IPS-18c (cell line): ENCODE measurements around the gene MYO5C.

Experiments
- H3K4me3 ChIP-seq: 2 replicates; pipeline ENCODE4 v1.7.0; 2013; ENCODE audit warnings: low read depth, mild to moderate bottlenecking, low read length, moderate library complexity; ENCODE audit not compliant: insufficient read depth
- H3K9me3 ChIP-seq: one replicate; pipeline ENCODE4 v1.6.1; 2013; ENCODE audit warnings: mild to moderate bottlenecking, low read length, moderate library complexity; ENCODE audit not compliant: control insufficient read depth, insufficient read depth

The MYO5C gene

DNA sequence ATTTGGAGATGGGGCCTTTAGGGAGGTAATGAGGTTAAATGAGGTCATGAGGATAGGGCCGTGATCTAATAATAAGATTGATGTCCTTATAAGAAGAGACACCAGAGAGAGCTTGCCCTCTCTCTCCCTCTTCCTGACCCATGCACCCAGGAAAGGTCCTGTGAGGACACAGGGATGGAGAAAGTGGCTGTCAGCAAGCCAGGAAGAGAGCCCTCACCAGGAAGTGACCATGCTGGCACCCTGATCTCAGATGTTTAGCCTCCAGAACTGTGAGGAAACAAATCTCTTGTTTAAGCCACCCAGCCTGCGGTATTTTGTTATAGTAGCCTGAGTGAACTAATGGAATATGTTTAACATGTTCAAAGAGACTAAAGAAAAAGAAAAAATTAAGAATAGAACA, 89.2 kb downstream of the MYO5C start:
- Histone ChIP-seq H3K9me3 (no peaks in the 10 kb centered on the region), H3K4me3 (no peak overlapping the region)

GRCh38 chr15:52204657-52205056, 90.9 kb downstream of the MYO5C start:
- Histone ChIP-seq H3K4me3 (no peak overlapping the region), H3K9me3 (no peaks in the 10 kb centered on the region)

DNA sequence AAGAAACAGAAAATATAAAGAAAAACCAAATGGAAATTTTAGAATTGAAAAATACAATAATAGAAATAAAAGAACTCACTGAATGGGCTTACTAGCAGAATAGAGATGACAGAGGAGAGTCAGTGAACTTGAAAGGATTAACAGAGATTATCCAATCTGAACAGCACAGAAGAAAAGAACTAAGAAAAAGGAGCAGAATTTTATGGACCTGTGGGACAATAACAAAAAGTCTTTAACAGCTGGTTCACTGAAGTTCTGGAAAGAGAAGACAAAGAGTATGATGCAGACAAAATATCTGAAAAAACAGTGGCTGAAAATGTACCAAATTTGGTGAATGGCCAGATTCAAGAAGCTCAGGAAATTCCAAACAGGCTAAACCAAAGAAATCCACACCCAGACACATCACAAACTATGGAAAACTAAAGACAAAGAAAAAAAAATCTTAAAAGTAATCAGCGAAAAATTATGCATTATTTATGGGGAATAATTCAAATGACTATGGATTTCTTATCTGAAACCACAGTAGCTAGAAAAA, 94.7 kb downstream of the MYO5C start:
- H3K4me3 ChIP-seq, result no peak overlapping the region
- no peaks in the 10 kb centered on the region for H3K9me3 ChIP-seq

GRCh38 chr15:52199271-52199670, 96.3 kb downstream of the MYO5C start:
- no peaks in the 10 kb centered on the region for H3K9me3 ChIP-seq
- H3K4me3 ChIP-seq, result no peak overlapping the region

- H3K4me3 ChIP-seq, result no peak overlapping the region
- H3K9me3 ChIP-seq, result no peaks in the 10 kb centered on the region
These were observed 98.7 kb downstream of the MYO5C start for GRCh38 chr15:52196891-52197290.

- no peaks in the 10 kb centered on the region for H3K9me3 ChIP-seq
- H3K4me3 ChIP-seq, result no peak overlapping the region
These were observed 101.8 kb downstream of the MYO5C start for GRCh38 chr15:52193791-52194190.

GRCh38 chr15:52193321-52193720, 102.3 kb downstream of the MYO5C start:
- no peak overlapping the region for H3K4me3 ChIP-seq
- no peaks in the 10 kb centered on the region for H3K9me3 ChIP-seq

DNA sequence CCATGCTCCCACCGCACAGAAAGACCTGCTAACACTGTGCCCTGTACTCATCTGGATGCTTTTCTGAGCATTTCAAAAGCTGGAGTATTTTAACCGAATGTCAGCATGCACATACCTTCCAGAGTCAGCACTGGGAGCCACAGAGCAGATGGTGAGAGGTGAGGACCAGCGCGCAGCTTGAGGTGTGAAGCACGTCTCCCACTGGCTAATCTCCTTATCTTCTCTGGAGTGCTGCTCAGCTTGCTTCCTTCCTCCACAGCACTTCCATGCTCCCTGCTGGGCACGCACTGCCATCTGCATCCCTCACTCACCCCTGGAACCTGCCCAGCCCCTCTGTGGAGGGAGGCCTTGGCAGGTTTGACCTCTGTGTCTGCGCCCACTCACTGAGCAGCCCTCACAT, 104.4 kb downstream of the MYO5C start, which contains the start of gene GNB5:
GNB5 (minus strand) TSS at position 186 of the 400 bp plus-strand sequence. CDS start 6,716 bp downstream, outside the sequence.
- H3K9me3 ChIP-seq, result peaks cover 2% of the 10 kb centered on the region
- no peak within 1 kb of the TSS; the same call in 1 of the 2 replicates for H3K4me3 ChIP-seq

DNA sequence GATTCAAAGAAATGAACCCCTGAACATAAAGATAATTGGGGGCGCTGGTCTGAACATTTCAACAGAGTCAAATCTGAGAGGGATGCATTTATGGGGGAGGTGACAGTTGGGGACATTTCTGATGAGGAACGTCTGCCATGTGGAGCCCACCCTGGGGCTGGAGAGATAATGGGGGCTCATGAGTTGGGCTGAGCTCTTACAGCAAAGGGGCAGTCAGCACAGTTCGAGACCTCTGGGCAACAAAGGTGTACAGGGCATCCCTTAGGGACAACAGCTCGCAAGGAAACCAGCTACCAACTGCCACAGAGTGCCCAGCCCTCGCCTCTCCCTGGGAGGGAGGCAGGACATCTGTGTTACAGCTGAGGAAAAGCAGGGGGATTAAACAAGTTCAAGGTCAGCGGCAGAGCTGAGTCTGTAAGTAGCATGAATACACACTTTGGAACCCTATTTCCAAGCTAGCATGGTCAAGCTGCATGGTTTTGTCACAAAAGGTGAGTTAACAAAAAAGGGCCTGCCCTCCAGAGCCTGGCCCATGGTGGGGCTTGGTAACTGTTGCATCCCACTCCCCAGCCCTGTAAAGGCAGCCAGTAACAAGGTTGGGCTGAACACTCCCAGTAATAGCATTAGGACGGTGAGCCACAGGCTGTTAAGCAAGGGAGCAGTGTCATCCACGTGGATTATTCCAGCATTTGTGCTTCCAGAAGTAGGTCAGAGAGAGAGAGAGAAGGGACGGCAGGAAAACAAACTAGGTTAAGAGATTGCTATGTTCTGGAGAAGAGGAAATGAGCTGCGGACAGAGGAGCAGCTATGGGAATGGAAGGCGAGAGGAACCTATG, 108.7 kb downstream of the MYO5C start:
- no peak overlapping the region for H3K4me3 ChIP-seq
- H3K9me3 ChIP-seq, result peaks cover 2% of the 10 kb centered on the region

DNA sequence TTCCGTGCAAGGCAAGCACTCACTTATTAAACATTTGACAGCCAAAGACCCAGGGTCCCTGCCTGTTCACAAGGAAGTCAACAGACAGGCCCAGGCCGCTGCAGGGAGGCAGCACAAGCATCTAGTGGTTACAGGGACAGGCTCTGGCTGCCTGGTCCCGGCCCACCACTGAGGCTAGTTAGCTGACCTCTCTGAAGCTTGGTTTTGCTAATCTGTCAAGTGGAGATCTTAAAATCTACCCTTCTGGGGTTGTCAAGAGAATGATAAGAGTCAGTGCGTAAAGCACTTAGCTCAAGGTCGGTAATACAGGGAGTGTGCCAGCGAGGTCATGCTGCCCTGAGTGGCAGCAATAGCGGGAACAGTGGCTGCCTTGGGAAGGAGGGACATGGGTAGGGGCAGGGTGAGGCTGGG, 110.4 kb downstream of the MYO5C start:
- peaks cover 2% of the 10 kb centered on the region for H3K9me3 ChIP-seq
- H3K4me3 ChIP-seq, result no peak overlapping the region

DNA sequence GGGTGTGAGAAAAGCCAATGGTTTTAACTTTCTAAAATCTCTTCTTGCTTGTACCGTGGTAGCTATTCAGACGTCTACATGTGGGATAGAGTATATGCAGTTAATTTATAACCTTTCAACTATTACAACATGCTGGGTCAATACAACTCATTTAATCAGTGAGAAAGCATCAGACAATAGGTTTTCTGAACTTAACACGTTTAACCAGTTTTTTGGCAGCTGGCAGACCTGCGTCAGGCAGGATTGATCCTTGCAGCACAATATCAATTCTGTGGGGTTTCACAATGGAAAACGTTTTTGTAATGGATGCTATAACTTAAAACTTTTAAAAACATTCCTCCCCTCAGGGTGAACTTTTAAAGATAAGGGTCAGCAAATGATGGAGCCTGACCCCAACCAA, 110.9 kb downstream of the MYO5C start:
- Histone ChIP-seq H3K4me3 (no peak overlapping the region), H3K9me3 (peaks cover 2% of the 10 kb centered on the region)

DNA sequence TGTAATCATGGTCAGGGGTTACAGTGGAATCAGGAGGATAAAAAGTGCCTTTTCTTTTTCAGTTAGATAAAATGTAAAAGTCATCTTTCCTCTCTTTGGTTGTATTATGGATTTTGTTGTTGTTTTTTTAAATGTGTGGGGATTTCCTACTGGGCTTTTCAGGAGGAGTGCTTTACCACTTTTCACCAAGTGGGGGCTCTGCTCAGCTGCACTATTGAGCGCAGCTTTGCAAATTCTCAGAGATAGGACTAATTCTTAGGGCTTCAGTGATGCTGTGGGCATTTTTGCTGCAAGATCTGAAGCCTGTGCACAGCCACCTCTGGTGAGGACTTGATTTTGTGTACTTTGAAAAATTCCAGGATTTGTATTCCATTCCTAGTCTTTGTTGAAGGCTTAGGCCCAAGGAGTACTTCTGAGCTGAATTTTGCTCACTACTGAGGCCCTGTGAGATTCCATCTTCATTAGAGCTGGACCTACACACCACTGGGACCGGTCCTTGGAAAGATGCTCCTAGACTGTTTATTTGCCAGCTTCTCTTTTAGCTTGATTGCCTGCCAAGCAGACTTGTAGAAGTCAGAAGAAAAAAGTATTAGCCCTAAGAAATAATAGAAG, 111.9 kb downstream of the MYO5C start:
- H3K4me3 ChIP-seq, result no peak overlapping the region
- peaks cover 2% of the 10 kb centered on the region for H3K9me3 ChIP-seq

- H3K4me3 ChIP-seq, result no peak overlapping the region
- H3K9me3 ChIP-seq, result peaks cover 2% of the 10 kb centered on the region
These were observed 113.4 kb downstream of the MYO5C start for GRCh38 chr15:52181938-52182780.

DNA sequence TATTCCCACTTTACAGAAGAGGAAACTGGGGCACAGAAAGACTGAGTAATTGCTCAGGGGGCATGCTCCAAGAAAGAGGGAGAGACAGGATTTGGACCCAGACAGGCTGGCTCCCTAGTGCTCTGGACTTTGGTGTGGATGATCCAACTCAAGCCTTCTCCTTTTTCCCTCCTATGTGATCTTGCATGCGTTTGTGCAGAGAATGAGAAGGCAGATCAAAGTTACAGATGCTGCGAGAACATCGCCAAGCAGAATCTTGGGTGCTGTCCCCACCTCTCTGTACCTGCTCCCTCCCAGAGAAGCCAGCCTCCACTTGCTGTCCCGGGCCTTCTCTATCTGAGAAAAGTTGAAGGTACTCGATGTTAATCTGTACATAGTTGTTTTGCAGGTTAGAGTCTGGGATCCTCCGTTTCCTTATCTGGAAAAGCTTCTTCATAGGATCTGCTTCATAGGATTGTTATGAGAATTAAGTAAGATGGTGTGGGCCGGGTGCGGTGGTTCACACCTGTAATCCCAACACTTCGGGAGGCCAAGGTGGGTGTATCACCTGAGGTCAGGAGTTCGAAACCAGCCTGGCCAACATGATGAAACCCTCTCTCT, 114.7 kb downstream of the MYO5C start:
- H3K4me3 ChIP-seq, result peak overlapping the region; percentile 88; the same call in 1 of the 2 replicates
- H3K9me3 ChIP-seq, result no peaks in the 10 kb centered on the region

DNA sequence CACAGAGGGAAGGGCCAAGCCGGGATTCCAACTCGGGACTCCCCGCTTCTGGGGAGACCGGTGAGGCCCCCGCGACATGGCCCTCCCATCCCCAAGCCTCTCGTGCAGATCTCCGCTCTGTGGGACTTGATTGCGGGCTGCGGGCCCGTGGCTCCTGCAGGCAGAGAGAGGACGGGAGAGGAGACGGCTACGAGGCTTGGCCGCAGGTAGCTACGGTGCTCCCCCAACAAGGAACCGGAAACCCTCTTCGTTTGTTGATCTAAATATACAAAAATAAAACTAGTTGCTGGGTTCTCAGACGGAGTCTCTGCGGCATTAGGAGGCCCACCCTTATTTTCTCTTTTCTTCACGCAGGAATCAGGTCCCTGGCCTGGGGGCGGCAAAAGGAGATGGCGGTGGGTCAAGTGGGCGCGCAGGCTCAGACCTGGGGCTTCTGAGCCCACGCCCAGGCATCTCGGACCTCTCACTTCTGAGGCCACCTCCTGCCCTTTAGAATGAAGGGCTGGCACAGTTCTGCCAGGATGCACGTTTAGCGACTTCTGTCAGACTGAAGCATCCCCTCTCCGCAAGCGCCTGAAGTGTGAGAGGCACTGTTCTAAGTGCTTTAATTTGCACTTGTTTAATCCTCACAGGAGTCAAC, 115.3 kb downstream of the MYO5C start:
- H3K4me3 ChIP-seq, result peak overlapping the region; percentile 88
- no peaks in the 10 kb centered on the region for H3K9me3 ChIP-seq

- peak overlapping the region; percentile 88 for H3K4me3 ChIP-seq
These were observed 116.1 kb downstream of the MYO5C start for GRCh38 chr15:52179278-52180195.

More at GRCh38 chr15:52179278-52180195, 116.1 kb downstream of the MYO5C start:
- H3K9me3 ChIP-seq, result no peaks in the 10 kb centered on the region
